Kidney (tissue), 14 donors: ENCODE results near the gene EPS8L3. TPM values are rescaled to one million over a fixed set of nuclear protein-coding genes. Genes with fewer than 3 reads are reported as not detected.
A peak's percentile ranks its signal among the peaks of the same experiment; 100 is the strongest.

ENCODE experiments used
- DNase-seq, 5 donors: peaks; one replicate each; pipeline ENCODE4 v3.0.0-alpha.2; 2013 to 2020
- FAIRE-seq: peaks from 2 replicates; lab custom pipeline; 2012; peaks lifted over from hg19 to GRCh38; lab: Jason Lieb, UNC
- H3K27ac ChIP-seq, 2 donors: one replicate each; pipeline ENCODE4 v1.7.0; 2013; ENCODE audit warnings: low read depth in 2 of 2, low read length in 2 of 2, inconsistent platforms in 1 of 2
- H3K27me3 ChIP-seq: one replicate; pipeline ENCODE4 v1.7.1; 2013; ENCODE audit warnings: low read length, inconsistent platforms; ENCODE audit not compliant: control insufficient read depth, insufficient read depth
- H3K36me3 ChIP-seq, 3 donors: one replicate each; pipeline versions ENCODE4 v1.7.0 to v1.7.1; 2013; ENCODE audit warnings: low read length in 3 of 3, control low read depth in 1 of 3, inconsistent platforms in 1 of 3; ENCODE audit not compliant: insufficient read depth in 3 of 3, control insufficient read depth in 2 of 3
- H3K4me1 ChIP-seq, 3 donors: one replicate each; pipeline versions ENCODE4 v1.7.0 to v1.7.1; 2013; ENCODE audit warnings: low read length in 3 of 3, inconsistent platforms in 1 of 3, low read depth in 1 of 3; ENCODE audit not compliant: control insufficient read depth in 2 of 3, insufficient read depth in 2 of 3
- H3K4me3 ChIP-seq, 3 donors: one replicate each; pipeline versions ENCODE4 v1.7.0 to v1.8.1; 2013; ENCODE audit warnings: low read length in 3 of 3, control low read depth in 1 of 3, inconsistent platforms in 1 of 3
- H3K9ac ChIP-seq, 3 donors: one replicate each; pipeline versions ENCODE4 v1.7.0 to v1.7.1; 2013; ENCODE audit warnings: low read length in 3 of 3, control low read depth in 1 of 3, inconsistent platforms in 1 of 3
- H3K9me3 ChIP-seq, 3 donors: one replicate each; pipeline versions ENCODE4 v1.7.0 to v1.7.1; 2013; ENCODE audit warnings: low read length in 3 of 3, control low read depth in 1 of 3, inconsistent platforms in 1 of 3; ENCODE audit not compliant: control insufficient read depth in 2 of 3, insufficient read depth in 1 of 3
- intact Hi-C: fragments of 100-400 bp; cut with DNase I; formaldehyde crosslinking; loops from one replicate; pipeline ENCODE4 v1.11.1; 2022
- polyA plus RNA-seq: library from polyadenylated mRNA; stranded (reverse); fragments of 350-450 nt; fragmentation: Illumina TruSeq; extraction: RNeasy Lipid Tissue Mini Kit (QIAGEN cat#74804); gene quantifications from one replicate; pipeline ENCODE4 v1.2.3, GENCODE V29; 2014; ENCODE audit warnings: low read depth, low replicate concordance; ENCODE audit not compliant: insufficient read depth
- total RNA-seq: library from RNA; stranded (reverse); fragmentation: NEBNext Ultra II Directional; extraction: Animal tissue kit (Norgen Biotek cat#: 25700); gene quantifications from one replicate; pipeline ENCODE4 v1.2.1, GENCODE V29; 2021
- TF ChIP-seq, protein P1 (sequence below): IDR thresholded peaks from 3 replicates; pipeline ENCODE4 v1.5.1; 2012; ENCODE audit warnings: mild to moderate bottlenecking, moderate library complexity, borderline replicate concordance; ENCODE audit not compliant: insufficient read depth; ENCODE audit errors: extremely low read depth
- donor health status: control.
- donor health status: control.
- donor health status: control.
- donor health status: control.
- donor health status: control.
- donor health status: DM: yes; HTN: yes; CAD: no.
- donor health status: Normal renal cell carcinoma (clear cell type).

The EPS8L3 gene
- total and polyA plus RNA-seq, 2 donors from 2014 or later, result 1.8 TPM; not detected in 1

DNA sequence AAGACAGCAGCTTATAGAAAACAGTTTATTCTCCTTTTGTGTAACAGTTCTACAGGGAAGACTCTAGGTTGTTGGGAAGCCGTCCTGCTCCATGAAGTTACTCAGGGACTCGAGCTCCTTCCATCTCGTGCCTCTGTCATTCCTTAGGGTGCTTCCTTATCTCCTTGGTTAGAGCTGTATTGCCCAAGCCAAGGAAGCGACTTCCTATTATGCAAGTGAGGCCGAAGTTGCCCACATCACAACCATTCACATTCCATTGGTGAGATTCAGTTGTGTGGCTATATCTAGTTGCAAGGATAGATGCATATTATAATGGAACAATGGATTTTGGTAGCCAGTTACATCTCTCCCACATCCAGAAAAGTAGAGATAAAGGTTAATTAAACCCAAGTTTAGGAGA lies 42.7 kb downstream of the EPS8L3 start:
- TF ChIP-seq, protein P1, sequence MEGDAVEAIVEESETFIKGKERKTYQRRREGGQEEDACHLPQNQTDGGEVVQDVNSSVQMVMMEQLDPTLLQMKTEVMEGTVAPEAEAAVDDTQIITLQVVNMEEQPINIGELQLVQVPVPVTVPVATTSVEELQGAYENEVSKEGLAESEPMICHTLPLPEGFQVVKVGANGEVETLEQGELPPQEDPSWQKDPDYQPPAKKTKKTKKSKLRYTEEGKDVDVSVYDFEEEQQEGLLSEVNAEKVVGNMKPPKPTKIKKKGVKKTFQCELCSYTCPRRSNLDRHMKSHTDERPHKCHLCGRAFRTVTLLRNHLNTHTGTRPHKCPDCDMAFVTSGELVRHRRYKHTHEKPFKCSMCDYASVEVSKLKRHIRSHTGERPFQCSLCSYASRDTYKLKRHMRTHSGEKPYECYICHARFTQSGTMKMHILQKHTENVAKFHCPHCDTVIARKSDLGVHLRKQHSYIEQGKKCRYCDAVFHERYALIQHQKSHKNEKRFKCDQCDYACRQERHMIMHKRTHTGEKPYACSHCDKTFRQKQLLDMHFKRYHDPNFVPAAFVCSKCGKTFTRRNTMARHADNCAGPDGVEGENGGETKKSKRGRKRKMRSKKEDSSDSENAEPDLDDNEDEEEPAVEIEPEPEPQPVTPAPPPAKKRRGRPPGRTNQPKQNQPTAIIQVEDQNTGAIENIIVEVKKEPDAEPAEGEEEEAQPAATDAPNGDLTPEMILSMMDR, result no peak
- no peaks in the 10 kb centered on the region for H3K36me3 ChIP-seq
- H3K4me1 ChIP-seq, result no peaks in the 10 kb centered on the region
- no peak for DNase-seq
- no peak for FAIRE-seq
- no peaks in the 10 kb centered on the region for H3K9me3 ChIP-seq
- no peaks in the 10 kb centered on the region for H3K27me3 ChIP-seq
- intact Hi-C loops, result no loop called here
- no peak overlapping the region for H3K9ac ChIP-seq
- no peak overlapping the region for H3K27ac ChIP-seq
- H3K4me3 ChIP-seq, result no peak overlapping the region

- Histone ChIP-seq H3K27ac (no peak overlapping the region), H3K36me3 (no peaks in the 10 kb centered on the region), H3K9me3 (no peaks in the 10 kb centered on the region), H3K4me1 (no peaks in the 10 kb centered on the region), H3K27me3 (no peaks in the 10 kb centered on the region), H3K4me3 (no peak overlapping the region), H3K9ac (no peak overlapping the region)
- intact Hi-C loops, result no loop called here
- no peak for DNase-seq
- FAIRE-seq, result no peak
- TF ChIP-seq, protein P1, result no peak
These were observed 44.3 kb downstream of the EPS8L3 start for GRCh38 chr1:109719337-109719837.

- TF ChIP-seq, protein P1, result peak; percentile 19
- DNase-seq, result peak in 2 of 5 donors; percentile 34 to 47
These were observed 45.2 kb downstream of the EPS8L3 start for GRCh38 chr1:109718495-109718894.

DNA sequence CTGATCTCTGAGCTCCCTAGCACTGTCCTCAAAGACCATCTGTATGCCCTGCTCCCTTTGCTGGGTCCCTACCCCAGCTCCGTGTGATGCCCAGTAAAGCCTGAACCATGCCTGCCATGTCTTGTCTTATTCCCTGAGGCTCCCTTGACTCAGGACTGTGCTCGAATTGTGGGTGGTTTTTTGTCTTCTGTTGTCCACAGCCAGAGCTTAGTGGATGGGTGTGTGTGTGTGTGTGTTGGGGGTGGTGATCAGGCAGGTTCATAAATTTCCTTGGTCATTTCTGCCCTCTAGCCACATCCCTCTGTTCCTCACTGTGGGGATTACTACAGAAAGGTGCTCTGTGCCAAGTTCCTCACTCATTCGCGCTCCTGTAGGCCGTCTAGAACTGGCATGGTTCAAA lies 46.0 kb downstream of the EPS8L3 start:
- TF ChIP-seq, protein P1, result no peak
- no peak overlapping the region for H3K9ac ChIP-seq
- no peaks in the 10 kb centered on the region for H3K4me1 ChIP-seq
- FAIRE-seq (no peak), DNase-seq (no peak)
- no peaks in the 10 kb centered on the region for H3K36me3 ChIP-seq
- no peaks in the 10 kb centered on the region for H3K27me3 ChIP-seq
- intact Hi-C loops, result no loop called here
- H3K27ac ChIP-seq, result no peak overlapping the region
- no peak overlapping the region for H3K4me3 ChIP-seq
- H3K9me3 ChIP-seq, result no peaks in the 10 kb centered on the region

More at GRCh38 chr1:109718495-109718894, 45.2 kb downstream of the EPS8L3 start:
- H3K9me3 ChIP-seq, result no peaks in the 10 kb centered on the region
- no peaks in the 10 kb centered on the region for H3K4me1 ChIP-seq
- no peak for FAIRE-seq
- no peaks in the 10 kb centered on the region for H3K36me3 ChIP-seq
- H3K27ac ChIP-seq, result no peak overlapping the region
- H3K27me3 ChIP-seq, result no peaks in the 10 kb centered on the region
- no peak overlapping the region for H3K9ac ChIP-seq
- H3K4me3 ChIP-seq, result no peak overlapping the region
- intact Hi-C loops, result no loop called here
